Activated CD8-positive, alpha-beta T cell treated with anti-CD3 and anti-CD28 coated beads, Interleukin-2, amount 10 ng/mL, durations not matched to agents 7 days and 5 days (primary cell): Measurements from ENCODE around the gene LILRB3. TPM values are rescaled to one million over a fixed set of nuclear protein-coding genes. Genes with fewer than 3 reads are reported as not detected.
"Not testable (repeated sequence)": the region's sequence is repeated elsewhere in the genome, so short reads cannot be mapped to it uniquely, and the experiment has no call there.

Source experiments
- ATAC-seq: fragments of 150-1000 bp; cut with Tn5 transposase; one replicate; pipeline ENCODE4 v1.10.0; 2021; ENCODE audit warnings: moderate library complexity
- CTCF ChIA-PET: fragments of 350-600 bp; sonication (Branson Sonifier 250); formaldehyde crosslinking; loops from one replicate; lab custom pipeline; 2021; ENCODE audit warnings: antibody characterized with exemption; lab: Charles Lee
- POLR2A ChIA-PET: fragments of 350-600 bp; sonication (Branson Sonifier 250); formaldehyde crosslinking; loops from one replicate; lab custom pipeline; 2021; ENCODE audit warnings: antibody characterized with exemption; lab: Charles Lee
- DNase-seq: peaks from one replicate; pipeline ENCODE4 v3.0.0-alpha.2; 2020
- H3K27ac Mint-ChIP-seq: one replicate; pipeline ENCODE4 v1.8.0; 2021; ENCODE audit warnings: mild to moderate bottlenecking, mixed read lengths
- H3K27me3 Mint-ChIP-seq: one replicate; pipeline ENCODE4 v1.8.0; 2021; ENCODE audit warnings: low read depth, mixed read lengths
- H3K36me3 Mint-ChIP-seq: one replicate; pipeline ENCODE4 v1.8.0; 2021; ENCODE audit warnings: low read depth, mixed read lengths
- H3K4me1 Mint-ChIP-seq: one replicate; pipeline ENCODE4 v1.8.0; 2021; ENCODE audit warnings: low read depth, mixed read lengths
- H3K4me3 Mint-ChIP-seq: one replicate; pipeline ENCODE4 v1.8.0; 2021; ENCODE audit warnings: mild to moderate bottlenecking, mixed read lengths
- H3K9me3 Mint-ChIP-seq: one replicate; pipeline ENCODE4 v1.8.0; 2022; ENCODE audit warnings: mixed read lengths; ENCODE audit not compliant: insufficient read depth
- total RNA-seq, 2 experiments: library from RNA; stranded (reverse); gene quantifications; one replicate each; pipeline ENCODE4 v1.2.3, GENCODE V29; 2021

Gene LILRB3
- total RNA-seq, 2 experiments from 2014 or later, result 1.1 to 1.5 TPM

DNA sequence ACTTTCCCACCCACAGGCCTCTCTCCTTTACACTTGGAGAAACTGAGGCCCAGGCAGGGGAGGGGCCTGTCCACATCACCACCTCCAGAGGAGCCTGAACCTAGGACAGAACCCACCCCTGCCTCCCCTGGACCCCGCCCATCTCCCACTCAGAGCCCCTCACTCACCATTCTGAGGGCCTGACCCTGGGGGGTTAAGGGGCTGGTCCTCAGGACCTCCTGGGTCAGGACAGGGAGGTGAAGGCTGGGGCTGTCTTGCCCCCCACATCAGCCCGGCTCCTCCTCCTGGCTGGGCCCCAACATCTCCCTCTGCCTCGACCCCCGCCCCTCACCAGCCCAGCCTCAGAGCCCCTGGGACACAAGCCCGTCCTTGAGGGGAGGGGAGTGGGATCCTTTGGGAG is 3.1 kb downstream of the LILRB3 start:
- CTCF ChIA-PET, ATAC-seq: not testable (repeated sequence)

GRCh38 chr19:54218960-54219661 is 3.7 kb downstream of the LILRB3 start:
- Mint-ChIP-seq H3K36me3 (peaks cover 8% of the 10 kb centered on the region), H3K9me3 (no peaks in the 10 kb centered on the region), H3K4me3 (no peak overlapping the region), H3K27ac (no peak overlapping the region), H3K27me3 (no peaks in the 10 kb centered on the region), H3K4me1 (peaks cover 12% of the 10 kb centered on the region)
- CTCF ChIA-PET, result no interaction called here
- ATAC-seq (no peak), DNase-seq (no peak)
- POLR2A ChIA-PET, result no interaction called here

More for the DNA sequence above, 3.1 kb downstream of the LILRB3 start:
- POLR2A ChIA-PET, H3K9me3 Mint-ChIP-seq, H3K4me3 Mint-ChIP-seq, H3K36me3 Mint-ChIP-seq, H3K27ac Mint-ChIP-seq, H3K27me3 Mint-ChIP-seq, DNase-seq: not testable (repeated sequence)
- peaks cover 12% of the 10 kb centered on the region for H3K4me1 Mint-ChIP-seq

DNA sequence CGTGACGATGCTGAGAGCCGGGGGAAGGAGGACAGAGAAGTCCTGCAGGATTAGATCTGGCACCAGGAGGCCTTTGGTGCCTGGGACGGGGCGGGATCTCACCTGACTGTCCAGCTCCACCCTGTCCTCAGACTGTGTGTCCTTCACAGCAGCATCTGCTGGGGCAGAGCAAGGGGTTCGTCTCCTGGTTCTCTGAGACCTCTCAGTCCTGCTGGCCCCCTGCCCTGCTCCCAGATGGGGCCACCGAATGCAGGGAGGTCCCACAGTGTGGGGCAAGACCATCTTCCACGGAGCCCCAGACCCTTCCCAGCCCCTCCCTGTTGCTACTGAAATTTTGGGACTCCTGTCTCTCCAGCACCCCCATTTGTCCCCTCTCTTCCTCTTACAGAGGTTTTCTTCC is 4.5 kb downstream of the LILRB3 start:
- Mint-ChIP-seq H3K27me3 (no peaks in the 10 kb centered on the region), H3K36me3 (peaks cover 11% of the 10 kb centered on the region), H3K4me3 (no peak overlapping the region), H3K4me1 (peaks cover 8% of the 10 kb centered on the region), H3K9me3 (no peaks in the 10 kb centered on the region), H3K27ac (no peak overlapping the region)
- POLR2A ChIA-PET, result no interaction called here
- ATAC-seq, result no peak
- CTCF ChIA-PET, result no interaction called here
- DNase-seq, result no peak

DNA sequence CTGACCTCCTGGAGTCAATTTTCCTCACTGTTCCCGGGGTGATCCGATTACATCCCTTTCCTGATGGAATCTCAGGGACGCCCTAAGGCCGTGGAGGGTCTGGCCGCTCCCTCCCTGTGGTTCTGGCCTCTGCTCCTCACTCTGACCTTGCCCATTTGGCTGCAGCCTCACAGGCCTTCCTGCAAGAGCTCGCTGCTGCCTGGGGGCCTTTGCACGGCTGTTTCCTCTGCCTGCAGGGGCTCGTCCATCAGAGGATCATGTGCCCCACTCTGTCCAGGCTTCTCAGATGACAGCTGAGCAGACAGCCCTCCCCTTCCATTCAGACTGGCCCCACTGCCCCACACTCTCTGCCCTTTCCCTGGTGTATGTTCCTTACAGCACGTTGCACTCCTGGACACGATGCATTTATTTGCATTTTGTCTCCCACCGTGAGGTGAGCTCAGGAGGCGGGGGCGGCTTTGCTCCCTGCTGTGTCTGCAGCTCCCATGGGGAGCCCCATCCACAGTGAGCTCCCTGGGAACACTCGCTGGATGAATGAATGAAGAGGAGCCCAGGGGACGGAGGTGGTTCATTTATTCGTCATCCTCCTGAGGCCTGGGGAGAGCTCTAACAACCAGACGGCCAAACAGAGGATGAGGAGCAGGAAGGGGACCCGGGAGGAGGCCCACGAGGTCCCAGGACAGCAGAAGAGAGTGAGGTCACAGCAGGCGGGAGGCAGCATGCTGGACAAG is 5.1 kb downstream of the LILRB3 start:
- ATAC-seq, H3K9me3 Mint-ChIP-seq, DNase-seq, CTCF ChIA-PET, H3K27me3 Mint-ChIP-seq, H3K27ac Mint-ChIP-seq, H3K4me3 Mint-ChIP-seq, H3K4me1 Mint-ChIP-seq, POLR2A ChIA-PET: not testable (repeated sequence)
- peaks cover 16% of the 10 kb centered on the region for H3K36me3 Mint-ChIP-seq

DNA sequence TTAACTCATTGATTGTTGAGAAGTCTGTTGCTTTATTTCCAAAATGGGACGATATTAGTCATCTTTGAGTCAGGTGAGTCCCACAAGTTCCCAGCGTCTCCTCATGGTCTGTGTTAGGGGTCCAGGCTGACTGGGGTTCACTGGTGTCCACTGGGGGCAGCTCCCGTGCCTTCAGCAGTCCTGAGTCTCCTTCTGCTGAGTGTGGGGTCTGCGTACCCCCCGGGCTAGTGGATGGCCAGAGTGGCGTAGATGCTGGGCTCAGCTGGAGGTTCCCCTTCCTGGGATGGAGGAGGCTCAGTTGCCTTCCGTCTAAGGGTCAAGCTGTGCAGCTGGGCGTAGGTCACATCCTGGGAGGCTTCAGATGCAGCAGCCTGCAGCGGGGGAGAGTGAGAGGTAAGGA is 5.9 kb downstream of the LILRB3 start:
- ChIA-PET CTCF (no interaction called here), POLR2A (no interaction called here)
- DNase-seq (no peak), ATAC-seq (no peak)
- no peak overlapping the region for H3K27ac Mint-ChIP-seq
- no peaks in the 10 kb centered on the region for H3K27me3 Mint-ChIP-seq
- H3K36me3 Mint-ChIP-seq, result peaks cover 20% of the 10 kb centered on the region
- peaks cover 3% of the 10 kb centered on the region for H3K4me1 Mint-ChIP-seq
- H3K9me3 Mint-ChIP-seq, result no peaks in the 10 kb centered on the region
- H3K4me3 Mint-ChIP-seq, result no peak overlapping the region

DNA sequence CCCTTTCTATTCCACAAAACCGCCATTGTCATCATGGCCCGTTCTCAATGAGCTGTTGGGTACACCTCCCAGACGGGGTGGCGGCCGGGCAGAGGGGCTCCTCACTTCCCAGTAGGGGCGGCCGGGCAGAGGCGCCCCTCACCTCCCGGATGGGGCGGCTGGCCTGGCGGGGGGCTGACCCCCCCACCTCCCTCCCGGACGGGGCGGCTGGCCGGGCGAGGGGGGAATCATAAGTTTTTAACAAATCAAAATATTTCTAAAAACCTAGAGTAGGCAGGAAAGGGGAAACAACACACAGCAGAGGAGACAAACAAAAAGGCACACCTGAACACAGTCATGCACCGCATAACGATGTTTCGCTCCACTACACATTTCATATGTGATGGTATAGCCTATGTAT is 8.1 kb downstream of the LILRB3 start:
- ATAC-seq, DNase-seq, CTCF ChIA-PET, POLR2A ChIA-PET, H3K9me3 Mint-ChIP-seq, H3K4me3 Mint-ChIP-seq, H3K27ac Mint-ChIP-seq, H3K27me3 Mint-ChIP-seq: not testable (repeated sequence)
- H3K4me1 Mint-ChIP-seq, result peaks cover 21% of the 10 kb centered on the region
- H3K36me3 Mint-ChIP-seq, result peaks cover 34% of the 10 kb centered on the region

DNA sequence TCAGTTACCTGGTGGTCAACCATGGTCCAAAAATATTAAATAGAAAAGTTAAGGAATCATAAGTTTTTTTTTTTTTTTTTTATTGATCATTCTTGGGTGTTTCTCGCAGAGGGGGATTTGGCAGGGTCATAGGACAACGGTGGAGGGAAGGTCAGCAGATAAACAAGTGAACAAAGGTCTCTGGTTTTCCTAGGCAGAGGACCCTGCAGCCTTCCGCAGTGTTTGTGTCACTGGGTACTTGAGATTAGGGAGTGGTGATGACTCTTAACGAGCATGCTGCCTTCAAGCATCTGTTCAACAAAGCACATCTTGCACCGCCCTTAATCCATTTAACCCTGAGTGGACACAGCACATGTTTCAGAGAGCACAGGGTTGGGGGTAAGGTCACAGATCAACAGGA is 8.6 kb downstream of the LILRB3 start:
- H3K36me3 Mint-ChIP-seq, result peaks cover 34% of the 10 kb centered on the region
- H3K27me3 Mint-ChIP-seq, H3K27ac Mint-ChIP-seq, CTCF ChIA-PET, ATAC-seq, DNase-seq, H3K9me3 Mint-ChIP-seq, H3K4me3 Mint-ChIP-seq: not testable (repeated sequence)
- POLR2A ChIA-PET, result interaction anchor here (1.4 kb wide), 1 partner anchor 13 kb away, joined by 3 read pairs; no protein-coding TSS in a partner anchor
- peaks cover 26% of the 10 kb centered on the region for H3K4me1 Mint-ChIP-seq

DNA sequence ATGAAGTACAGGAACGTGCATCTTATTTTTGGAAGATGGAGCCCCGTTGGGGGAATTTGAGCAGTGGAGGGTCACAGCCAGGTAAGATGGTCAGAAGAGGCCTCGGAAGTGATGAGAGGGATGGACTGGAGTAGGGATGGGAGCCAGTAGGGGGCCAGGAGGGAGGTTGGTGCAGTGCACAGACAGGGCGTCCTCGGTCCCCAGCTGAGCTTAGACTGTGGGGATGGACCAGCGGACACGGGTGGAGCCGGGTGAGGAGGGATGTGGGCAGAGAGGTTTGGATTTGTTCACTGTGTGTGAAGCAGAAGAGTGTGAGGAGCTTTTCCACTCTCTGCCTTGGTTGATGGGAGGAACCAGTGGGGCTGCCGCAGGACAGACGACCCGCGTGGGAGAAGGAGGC is 11.6 kb downstream of the LILRB3 start:
- no peaks in the 10 kb centered on the region for H3K27me3 Mint-ChIP-seq
- DNase-seq, result no peak
- ChIA-PET POLR2A (interaction anchor here (2.2 to 3.6 kb wide), 2 partner anchors 11 to 22 kb away, joined by 8 to 41 read pairs; partner anchors contain the start of genes MBOAT7 and RPS9), CTCF (interaction anchor here (1.0 to 1.9 kb wide), 4 partner anchors 20 to 179 kb away, joined by 3 to 9 read pairs (median 5); partner anchors contain the start of genes MBOAT7 and TSEN34)
- no peaks in the 10 kb centered on the region for H3K9me3 Mint-ChIP-seq
- peaks cover 56% of the 10 kb centered on the region for H3K4me1 Mint-ChIP-seq
- peaks cover 57% of the 10 kb centered on the region for H3K36me3 Mint-ChIP-seq
- peak overlapping the region; percentile 82 for H3K27ac Mint-ChIP-seq
- peak; percentile 1 for ATAC-seq
- peak overlapping the region; percentile 2 for H3K4me3 Mint-ChIP-seq

DNA sequence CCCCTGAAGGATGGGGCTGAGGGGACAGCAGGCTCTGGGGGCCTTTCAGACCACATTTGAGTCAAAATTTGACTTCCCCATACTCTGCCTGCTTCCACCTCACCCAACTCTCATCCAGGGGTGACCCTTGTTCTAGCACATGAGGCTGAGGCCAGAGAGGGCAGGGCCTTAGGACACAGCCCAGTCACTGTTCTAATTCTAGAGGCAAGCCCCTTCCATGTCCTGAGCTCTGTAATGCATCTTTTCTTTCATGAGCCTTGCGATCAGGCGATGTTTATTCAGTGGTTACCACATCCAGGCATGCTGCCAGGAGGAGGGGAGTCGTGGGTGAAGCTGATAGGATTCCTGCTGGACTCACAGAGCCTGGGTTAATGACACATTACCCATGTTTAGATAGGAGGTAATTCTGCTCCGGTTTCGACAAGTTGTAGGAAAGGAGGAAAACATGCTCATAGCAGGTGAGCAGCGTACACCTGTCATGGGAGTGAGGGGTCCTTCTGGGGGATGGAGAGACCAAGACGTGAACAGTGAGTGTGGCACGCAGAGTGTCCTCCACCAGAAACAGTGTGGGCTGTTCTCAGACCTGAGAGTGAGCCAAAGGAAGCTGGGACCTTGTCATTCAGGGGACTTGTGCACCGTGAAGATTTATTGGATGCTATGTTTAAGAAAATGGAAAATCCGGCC is 12.9 kb downstream of the LILRB3 start:
- ChIA-PET CTCF (interaction anchor here (0.7 to 1.9 kb wide), 5 partner anchors 9 to 180 kb away, joined by 3 to 9 read pairs (median 5); partner anchors contain the start of genes MBOAT7 and RPS9), POLR2A (interaction anchor here (2.2 to 3.6 kb wide), 2 partner anchors 9 to 21 kb away, joined by 8 to 41 read pairs; partner anchors contain the start of genes MBOAT7 and RPS9)
- no peaks in the 10 kb centered on the region for H3K27me3 Mint-ChIP-seq
- peaks cover 69% of the 10 kb centered on the region for H3K4me1 Mint-ChIP-seq
- no peaks in the 10 kb centered on the region for H3K9me3 Mint-ChIP-seq
- ATAC-seq (peak; percentile 5), DNase-seq (peak; percentile 36)
- H3K36me3 Mint-ChIP-seq, result peaks cover 70% of the 10 kb centered on the region
- H3K27ac Mint-ChIP-seq, result peak overlapping the region; percentile 82
- H3K4me3 Mint-ChIP-seq, result peak overlapping the region; percentile 30

DNA sequence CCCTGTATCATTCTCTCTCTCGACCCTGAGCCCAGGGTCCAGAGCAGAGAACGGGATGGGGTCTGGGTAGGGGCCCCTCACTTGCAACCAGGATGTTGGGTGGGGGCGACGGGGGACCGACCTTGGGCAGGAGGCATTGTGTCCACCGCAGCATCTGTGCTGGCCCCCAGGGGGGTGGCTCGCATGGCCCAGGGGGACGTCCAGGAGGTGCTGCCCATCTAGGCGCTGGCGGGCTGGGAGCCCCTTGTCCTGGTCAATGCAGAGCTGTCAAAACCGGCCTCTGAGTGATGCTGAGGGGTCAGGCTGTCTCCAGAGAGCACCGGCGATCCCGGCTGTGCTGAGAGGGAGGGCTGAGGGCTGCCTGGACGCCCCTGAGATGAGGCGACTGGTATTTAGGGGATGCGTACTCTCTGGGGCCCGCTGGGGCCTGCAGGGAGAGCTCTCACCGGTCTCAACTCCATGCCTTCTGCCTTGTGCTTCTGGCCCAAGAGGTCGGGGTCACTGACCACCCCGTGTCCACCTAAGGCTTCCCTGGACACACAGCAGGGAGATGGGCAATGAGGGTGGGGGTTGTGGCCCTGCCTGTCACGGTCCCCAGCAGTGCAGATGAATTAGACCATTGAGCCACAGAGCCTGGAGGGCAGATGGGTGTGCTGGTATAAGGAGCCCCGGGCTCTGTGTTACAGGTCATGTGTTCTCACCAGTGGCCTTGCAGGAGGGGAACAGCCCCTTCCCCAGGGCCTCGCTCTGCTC is 13.6 kb downstream of the LILRB3 start:
- peak; percentile 10 for ATAC-seq
- ChIA-PET CTCF (interaction anchor here (1.9 kb wide), 2 partner anchors 8 to 57 kb away, joined by 5 read pairs; partner anchors contain the start of gene RPS9), POLR2A (interaction anchor here (2.2 to 3.6 kb wide), 2 partner anchors 9 to 20 kb away, joined by 8 to 41 read pairs; partner anchors contain the start of genes MBOAT7 and RPS9)
- peak overlapping the region; percentile 82 for H3K27ac Mint-ChIP-seq
- H3K4me1 Mint-ChIP-seq, result peaks cover 76% of the 10 kb centered on the region
- H3K4me3 Mint-ChIP-seq, result no peak overlapping the region
- no peak for DNase-seq
- H3K27me3 Mint-ChIP-seq, result no peaks in the 10 kb centered on the region
- peaks cover 77% of the 10 kb centered on the region for H3K36me3 Mint-ChIP-seq
- H3K9me3 Mint-ChIP-seq, result no peaks in the 10 kb centered on the region

GRCh38 chr19:54208784-54209057 is 14.1 kb downstream of the LILRB3 start:
- Mint-ChIP-seq H3K27ac (peak overlapping the region; percentile 18), H3K4me1 (peaks cover 81% of the 10 kb centered on the region), H3K27me3 (no peaks in the 10 kb centered on the region), H3K36me3 (peaks cover 78% of the 10 kb centered on the region), H3K9me3 (no peaks in the 10 kb centered on the region), H3K4me3 (no peak overlapping the region)
- ATAC-seq, result no peak
- ChIA-PET CTCF (interaction anchor here (1.2 to 1.9 kb wide), 2 partner anchors 8 to 17 kb away, joined by 4 to 5 read pairs; partner anchors contain the start of genes RPS9 and TSEN34), POLR2A (interaction anchor here (3.6 kb wide), 1 partner anchor 8 kb away, joined by 41 read pairs; the partner anchor contains the start of gene RPS9)
- DNase-seq, result no peak
